GM12878 (cell line): ENCODE results near the gene ROBO1. TPM values are rescaled to one million over a fixed set of nuclear protein-coding genes. Genes with fewer than 3 reads are reported as not detected.

Source experiments
- ATAC-seq: fragments of 200-7000 bp; cut with Tn5 transposase; 3 replicates; pipeline ENCODE4 v1.9.1; 2020; ENCODE audit warnings: mild to moderate bottlenecking, moderate library complexity
- BruUV-seq: library from RNA; stranded (reverse); fragments of 400-500 nt; replicated peaks from 2 replicates; lab custom pipeline; 2021; lab: Mats Ljungman, UMichigan
- CTCF ChIA-PET: fragments of 300-600 bp; sonication (Branson Sonifier 250); formaldehyde crosslinking; extraction: SDS; loops from one replicate; lab custom pipeline; 2021; ENCODE audit warnings: inconsistent platforms; lab: Yijun Ruan, JAX
- POLR2A ChIA-PET: fragments of 350-600 bp; formaldehyde crosslinking; extraction: SDS; loops from one replicate; lab custom pipeline; 2021; ENCODE audit warnings: inconsistent platforms; lab: Charles Lee
- RAD21 ChIA-PET: fragments of 300-600 bp; sonication (Branson Sonifier 250); formaldehyde crosslinking; loops from one replicate; lab custom pipeline; 2023; ENCODE audit warnings: antibody characterized with exemption; ENCODE audit not compliant: unreplicated experiment; lab: Charles Lee
- SMC1A ChIA-PET: fragments of 300-600 bp; sonication (Branson Sonifier 250); formaldehyde crosslinking; loops from one replicate; lab custom pipeline; 2023; ENCODE audit not compliant: unreplicated experiment, uncharacterized antibody; lab: Charles Lee
- DNase-seq: peaks from one replicate; pipeline ENCODE4 v3.0.0-alpha.2; 2011; ENCODE audit warnings: low read depth, low spot score
- FAIRE-seq: peaks from 3 replicates; lab custom pipeline; 2011; peaks lifted over from hg19 to GRCh38; lab: Jason Lieb, UNC
- H2AFZ ChIP-seq: 2 replicates; pipeline ENCODE4 v1.6.0; 2011; ENCODE audit warnings: low read depth, low read length, control low read depth; ENCODE audit not compliant: control insufficient read depth
- H3K27ac ChIP-seq: 2 replicates; pipeline ENCODE4 v1.5.1; 2011; ENCODE audit warnings: control low read depth; ENCODE audit not compliant: control insufficient read depth, insufficient read depth
- H3K27me3 ChIP-seq, 2 experiments: replicated peaks in 1 of 2; 2 replicates each; pipeline versions ENCODE4 v1.6.0 to v1.6.1; 2011; ENCODE audit warnings: low read length in 1 of 2; ENCODE audit not compliant: control insufficient read depth in 2 of 2, insufficient read depth in 2 of 2
- H3K36me3 ChIP-seq, 2 experiments: 2 replicates each; pipeline ENCODE4 v1.5.1; 2011; ENCODE audit warnings: low read length in 1 of 2; ENCODE audit not compliant: control insufficient read depth in 2 of 2, insufficient read depth in 2 of 2
- H3K4me1 ChIP-seq: 2 replicates; pipeline ENCODE4 v1.6.1; 2011; ENCODE audit warnings: mild to moderate bottlenecking, low read length, moderate library complexity, mixed read lengths; ENCODE audit not compliant: control insufficient read depth, insufficient read depth
- H3K4me2 ChIP-seq: 2 replicates; pipeline ENCODE4 v1.6.0; 2011; ENCODE audit warnings: control low read depth; ENCODE audit not compliant: control insufficient read depth, insufficient read depth
- H3K4me3 ChIP-seq: fragments of 200-600 bp; sonication (generic); 2 replicates; pipeline ENCODE4 v1.5.1; 2016
- H3K79me2 ChIP-seq: 2 replicates; pipeline ENCODE4 v1.6.0; 2011; ENCODE audit warnings: low read length; ENCODE audit not compliant: control insufficient read depth, insufficient read depth
- H3K9ac ChIP-seq: 2 replicates; pipeline ENCODE4 v1.8.0; 2011; ENCODE audit warnings: low read length, control low read depth, mixed read lengths; ENCODE audit not compliant: control insufficient read depth, insufficient read depth
- H3K9me3 ChIP-seq: replicated peaks from 3 replicates; pipeline ENCODE4 v1.5.1; 2011; ENCODE audit warnings: mild to moderate bottlenecking, low read length; ENCODE audit not compliant: control insufficient read depth, insufficient read depth
- H4K20me1 ChIP-seq: 2 replicates; pipeline ENCODE4 v1.6.0; 2011; ENCODE audit not compliant: control insufficient read depth, insufficient read depth
- BHLHE40 ChIP-seq, 2 experiments: fragments of 450-650 bp in 1 of 2; IDR thresholded peaks; 2 replicates each; pipeline ENCODE4 v1.6.1; 2011 to 2017; ENCODE audit warnings: low read depth in 2 of 2, borderline replicate concordance in 1 of 2, improper control_type of control experiment in 1 of 2, low read length in 1 of 2, mild to moderate bottlenecking in 1 of 2
- MEF2B ChIP-seq: fragments of 450-650 bp; IDR thresholded peaks from 2 replicates; pipeline ENCODE4 v1.6.1; 2018; ENCODE audit warnings: mild to moderate bottlenecking, moderate library complexity; ENCODE audit not compliant: partially characterized antibody, poor library complexity, severe bottlenecking
- REST ChIP-seq: IDR thresholded peaks from 2 replicates; pipeline ENCODE4 v1.6.1; 2012; ENCODE audit warnings: mild to moderate bottlenecking, low read depth, low read length
- ZNF24 ChIP-seq: fragments of 450-650 bp; IDR thresholded peaks from 2 replicates; pipeline ENCODE4 v1.6.1; 2017; ENCODE audit warnings: antibody characterized with exemption, mild to moderate bottlenecking
- WGBS: methylation state at CpG from one replicate; pipeline ENCODE4 v1.1.6; 2016; ENCODE audit warnings: low lambda C conversion rate; ENCODE audit not compliant: insufficient replicate concordance, insufficient coverage; ENCODE audit errors: missing lambda C conversion rate; 5-methylcytosine and 5-hydroxymethylcytosine counted together
- in situ Hi-C: fragments of 300-500 bp; cut with MboI; formaldehyde crosslinking; loops from 9 replicates; pipeline ENCODE4 v1.14.3; 2018; ENCODE audit warnings: mixed read lengths
- intact Hi-C: fragments of 100-400 bp; cut with micrococcal nuclease; formaldehyde crosslinking; loops from one replicate; pipeline ENCODE4 v1.14.2; 2022; ENCODE audit not compliant: unreplicated experiment
- polyA plus RNA-seq, 11 experiments: library from polyadenylated mRNA; depleted of rRNA in 4 of 11; unstranded in 6 of 11; stranded (reverse) in 5 of 11; fragments of >200 nt; fragmentation: Nextera tagmentation in 4 of 11; fragmentation: Illumina TruSeq in 1 of 11; extraction: Ambion mirVana in 4 of 11; extraction: Trizol in 1 of 11; gene quantifications; 1 replicate in 1 of 11; 2 replicates in 10 of 11; pipeline versions ENCODE4 v1.2.1 to v1.2.3, GENCODE V29; 2011 to 2016; ENCODE audit warnings: inconsistent platforms in 2 of 11, missing spikeins in 2 of 11, low read depth in 1 of 11
- total RNA-seq, 4 experiments: library from RNA; depleted of rRNA in 3 of 4; stranded (reverse); fragments of >200 nt in 3 of 4; fragmentation: Illumina TruSeq in 1 of 4; extraction: Trizol in 1 of 4; gene quantifications; 2 replicates each; pipeline versions ENCODE4 v1.2.1 to v1.2.3, GENCODE V29; 2013 to 2021
- TF ChIP-seq, protein P1 (sequence below): fragments of 450-650 bp; conservative IDR thresholded peaks from 2 replicates; pipeline ENCODE4 v1.6.1; 2017; ENCODE audit warnings: mild to moderate bottlenecking, moderate library complexity
- TF ChIP-seq, protein P2 (sequence below): fragments of 450-650 bp; formaldehyde crosslinking; IDR thresholded peaks from 2 replicates; pipeline ENCODE4 v1.4.0; 2022; ENCODE audit warnings: mild to moderate bottlenecking, moderate library complexity
- TF ChIP-seq, protein P3 (sequence below): IDR thresholded peaks from 2 replicates; pipeline ENCODE4 v1.6.1; 2011; ENCODE audit warnings: low read depth, low read length, improper control_type of control experiment, borderline replicate concordance

The ROBO1 gene
- total and polyA plus RNA-seq, 10 of the 15 experiments (the other 5 are each of a cell fraction or from before 2014, with no cell fraction given): 0.29 to 46.5 (median 1.2) TPM

DNA sequence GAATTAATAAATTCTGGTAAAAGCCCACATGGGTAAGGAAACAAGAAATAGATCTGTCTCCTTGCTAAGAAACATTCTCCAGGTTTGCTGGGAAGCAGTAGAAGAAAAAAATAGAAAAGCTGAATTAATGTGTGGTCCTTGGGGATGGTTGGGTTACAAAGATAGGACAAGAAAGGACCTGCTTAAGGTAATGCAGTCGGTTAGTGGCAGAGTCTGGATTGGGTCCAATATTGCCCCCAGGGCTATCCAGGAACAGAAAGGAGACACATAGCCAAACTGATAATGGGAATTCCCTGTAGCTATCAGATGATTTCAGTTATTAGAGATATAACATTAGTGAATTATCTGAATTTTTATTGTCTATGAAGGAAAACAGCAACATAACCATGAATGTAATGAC lies 584.3 kb downstream of the ROBO1 start (continued):
- TF ChIP-seq, protein P1, sequence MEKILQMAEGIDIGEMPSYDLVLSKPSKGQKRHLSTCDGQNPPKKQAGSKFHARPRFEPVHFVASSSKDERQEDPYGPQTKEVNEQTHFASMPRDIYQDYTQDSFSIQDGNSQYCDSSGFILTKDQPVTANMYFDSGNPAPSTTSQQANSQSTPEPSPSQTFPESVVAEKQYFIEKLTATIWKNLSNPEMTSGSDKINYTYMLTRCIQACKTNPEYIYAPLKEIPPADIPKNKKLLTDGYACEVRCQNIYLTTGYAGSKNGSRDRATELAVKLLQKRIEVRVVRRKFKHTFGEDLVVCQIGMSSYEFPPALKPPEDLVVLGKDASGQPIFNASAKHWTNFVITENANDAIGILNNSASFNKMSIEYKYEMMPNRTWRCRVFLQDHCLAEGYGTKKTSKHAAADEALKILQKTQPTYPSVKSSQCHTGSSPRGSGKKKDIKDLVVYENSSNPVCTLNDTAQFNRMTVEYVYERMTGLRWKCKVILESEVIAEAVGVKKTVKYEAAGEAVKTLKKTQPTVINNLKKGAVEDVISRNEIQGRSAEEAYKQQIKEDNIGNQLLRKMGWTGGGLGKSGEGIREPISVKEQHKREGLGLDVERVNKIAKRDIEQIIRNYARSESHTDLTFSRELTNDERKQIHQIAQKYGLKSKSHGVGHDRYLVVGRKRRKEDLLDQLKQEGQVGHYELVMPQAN: no peak
- no peak for TF ChIP-seq ZNF24

GRCh38 chr3:79178471-79179180 lies 589.2 kb downstream of the ROBO1 start:
- BruUV-seq: no TSS peak
- in situ Hi-C loops (no loop called here), intact Hi-C loops (no loop called here)
- H3K36me3 ChIP-seq: no peaks in the 10 kb centered on the region
- no peak overlapping the region for H3K4me2 ChIP-seq
- TF ChIP-seq, protein P2, sequence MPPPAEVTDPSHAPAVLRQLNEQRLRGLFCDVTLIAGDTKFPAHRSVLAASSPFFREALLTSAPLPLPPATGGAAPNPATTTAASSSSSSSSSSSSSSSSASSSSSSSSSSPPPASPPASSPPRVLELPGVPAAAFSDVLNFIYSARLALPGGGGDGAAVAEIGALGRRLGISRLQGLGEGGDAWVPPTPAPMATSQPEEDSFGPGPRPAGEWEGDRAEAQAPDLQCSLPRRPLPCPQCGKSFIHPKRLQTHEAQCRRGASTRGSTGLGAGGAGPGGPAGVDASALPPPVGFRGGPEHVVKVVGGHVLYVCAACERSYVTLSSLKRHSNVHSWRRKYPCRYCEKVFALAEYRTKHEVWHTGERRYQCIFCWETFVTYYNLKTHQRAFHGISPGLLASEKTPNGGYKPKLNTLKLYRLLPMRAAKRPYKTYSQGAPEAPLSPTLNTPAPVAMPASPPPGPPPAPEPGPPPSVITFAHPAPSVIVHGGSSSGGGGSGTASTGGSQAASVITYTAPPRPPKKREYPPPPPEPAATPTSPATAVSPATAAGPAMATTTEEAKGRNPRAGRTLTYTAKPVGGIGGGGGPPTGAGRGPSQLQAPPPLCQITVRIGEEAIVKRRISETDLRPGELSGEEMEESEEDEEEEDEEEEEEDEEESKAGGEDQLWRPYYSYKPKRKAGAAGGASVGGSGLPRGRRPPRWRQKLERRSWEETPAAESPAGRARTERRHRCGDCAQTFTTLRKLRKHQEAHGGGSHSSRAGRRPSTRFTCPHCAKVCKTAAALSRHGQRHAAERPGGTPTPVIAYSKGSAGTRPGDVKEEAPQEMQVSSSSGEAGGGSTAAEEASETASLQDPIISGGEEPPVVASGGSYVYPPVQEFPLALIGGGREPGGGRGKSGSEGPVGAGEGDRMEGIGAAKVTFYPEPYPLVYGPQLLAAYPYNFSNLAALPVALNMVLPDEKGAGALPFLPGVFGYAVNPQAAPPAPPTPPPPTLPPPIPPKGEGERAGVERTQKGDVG (CRISPR knock-in tag): no peak
- TF ChIP-seq REST: no peak
- TF ChIP-seq, protein P3, sequence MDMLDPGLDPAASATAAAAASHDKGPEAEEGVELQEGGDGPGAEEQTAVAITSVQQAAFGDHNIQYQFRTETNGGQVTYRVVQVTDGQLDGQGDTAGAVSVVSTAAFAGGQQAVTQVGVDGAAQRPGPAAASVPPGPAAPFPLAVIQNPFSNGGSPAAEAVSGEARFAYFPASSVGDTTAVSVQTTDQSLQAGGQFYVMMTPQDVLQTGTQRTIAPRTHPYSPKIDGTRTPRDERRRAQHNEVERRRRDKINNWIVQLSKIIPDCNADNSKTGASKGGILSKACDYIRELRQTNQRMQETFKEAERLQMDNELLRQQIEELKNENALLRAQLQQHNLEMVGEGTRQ: no peak
- no peak for TF ChIP-seq MEF2B
- TF ChIP-seq BHLHE40 (IDR thresholded peaks at IDR 0.05; ENCODE audit: borderline replicate concordance in 1 of 2, low read depth in 2 of 2, low read length in 1 of 2): no peak
- no peaks in the 10 kb centered on the region for H3K27me3 ChIP-seq
- H4K20me1 ChIP-seq: no peaks in the 10 kb centered on the region
- ChIA-PET CTCF (no interaction called here), SMC1A (no interaction called here), POLR2A (interaction anchor here (0.6 kb wide), 1 partner anchor 115 kb away, joined by 4 read pairs; no protein-coding TSS in a partner anchor), RAD21 (no interaction called here)
- no peak overlapping the region for H3K27ac ChIP-seq
- WGBS: 8% methylated on average over 5 of the region's 5 CpGs
- H3K4me3 ChIP-seq: no peak overlapping the region
- H3K9ac ChIP-seq: no peak overlapping the region
- H3K9me3 ChIP-seq: no peaks in the 10 kb centered on the region
- no peak overlapping the region for H2AFZ ChIP-seq
- FAIRE-seq: no peak
- no peak for DNase-seq
- H3K4me1 ChIP-seq: no peaks in the 10 kb centered on the region
- no peaks in the 10 kb centered on the region for H3K79me2 ChIP-seq
- ATAC-seq: no peak
